GM20000 (cell line): Measurements from ENCODE around the gene ERCC2.

Experiments used
- DNase-seq: peaks from one replicate; pipeline ENCODE4 v3.0.0; 2012; ENCODE audit warnings: low spot score
- TF ChIP-seq, protein P1 (sequence below): IDR thresholded peaks from 2 replicates; pipeline ENCODE4 v1.5.1; 2012; ENCODE audit warnings: mild to moderate bottlenecking, control low read depth; ENCODE audit errors: extremely low read depth, missing control alignments

ERCC2 gene

GRCh38 chr19:45361608-45362007 is 8.8 kb downstream of the ERCC2 start:
- TF ChIP-seq, protein P1, sequence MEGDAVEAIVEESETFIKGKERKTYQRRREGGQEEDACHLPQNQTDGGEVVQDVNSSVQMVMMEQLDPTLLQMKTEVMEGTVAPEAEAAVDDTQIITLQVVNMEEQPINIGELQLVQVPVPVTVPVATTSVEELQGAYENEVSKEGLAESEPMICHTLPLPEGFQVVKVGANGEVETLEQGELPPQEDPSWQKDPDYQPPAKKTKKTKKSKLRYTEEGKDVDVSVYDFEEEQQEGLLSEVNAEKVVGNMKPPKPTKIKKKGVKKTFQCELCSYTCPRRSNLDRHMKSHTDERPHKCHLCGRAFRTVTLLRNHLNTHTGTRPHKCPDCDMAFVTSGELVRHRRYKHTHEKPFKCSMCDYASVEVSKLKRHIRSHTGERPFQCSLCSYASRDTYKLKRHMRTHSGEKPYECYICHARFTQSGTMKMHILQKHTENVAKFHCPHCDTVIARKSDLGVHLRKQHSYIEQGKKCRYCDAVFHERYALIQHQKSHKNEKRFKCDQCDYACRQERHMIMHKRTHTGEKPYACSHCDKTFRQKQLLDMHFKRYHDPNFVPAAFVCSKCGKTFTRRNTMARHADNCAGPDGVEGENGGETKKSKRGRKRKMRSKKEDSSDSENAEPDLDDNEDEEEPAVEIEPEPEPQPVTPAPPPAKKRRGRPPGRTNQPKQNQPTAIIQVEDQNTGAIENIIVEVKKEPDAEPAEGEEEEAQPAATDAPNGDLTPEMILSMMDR: no peak
- DNase-seq: no peak

- TF ChIP-seq, protein P1: no peak
- DNase-seq: no peak
Observed at GRCh38 chr19:45358213-45358792, 12.1 kb downstream of the ERCC2 start.

DNA sequence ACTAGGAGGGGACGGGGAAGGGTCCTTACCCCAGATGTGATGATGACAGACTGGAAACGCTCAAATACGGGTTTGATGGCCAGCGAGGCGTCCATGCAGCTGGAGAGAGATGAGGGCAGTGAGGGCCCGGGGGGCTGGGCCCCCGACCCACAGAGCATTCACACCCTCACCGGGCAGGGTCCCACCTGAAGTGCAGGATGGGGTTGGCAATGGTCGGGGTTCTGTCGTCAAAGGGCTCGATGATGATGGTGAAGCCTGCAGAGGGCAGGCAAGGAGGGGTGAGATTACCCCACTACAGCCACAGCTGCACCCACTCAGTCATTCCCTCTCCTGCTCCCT is 13.0 kb downstream of the ERCC2 start:
- DNase-seq: no peak
- TF ChIP-seq, protein P1: no peak

DNA sequence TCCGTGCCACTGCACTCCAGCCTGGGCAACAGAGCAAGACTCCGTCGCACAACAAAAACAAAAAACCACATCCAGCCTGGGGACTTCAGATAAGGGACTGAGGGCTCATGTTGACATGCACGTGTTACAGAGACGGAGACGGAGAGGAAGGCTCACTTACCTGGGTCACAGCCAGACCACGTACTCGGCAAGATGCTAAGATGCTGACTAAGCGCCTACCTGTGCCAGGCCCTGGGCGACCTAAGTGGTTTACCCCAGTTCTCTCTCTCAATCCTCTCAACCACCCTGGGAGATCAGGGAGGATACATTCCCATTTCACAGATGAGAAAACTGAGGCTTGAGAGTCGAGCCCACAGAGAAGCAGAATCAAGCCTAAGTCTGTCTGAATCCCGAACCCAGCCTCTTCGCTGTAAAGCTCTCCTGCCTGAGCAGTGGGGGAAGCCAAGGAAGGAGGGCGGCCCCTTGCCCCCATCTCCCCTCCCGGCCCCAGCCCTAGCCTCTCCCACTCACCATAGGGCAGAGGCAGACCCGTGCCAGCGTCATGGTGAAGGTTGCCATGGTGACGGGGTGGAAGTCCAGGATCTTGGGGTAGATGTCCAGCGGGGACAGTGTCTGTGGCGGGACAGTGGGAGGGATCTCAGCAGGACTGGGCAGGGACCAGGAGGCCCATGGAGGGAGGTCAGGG is 13.5 kb downstream of the ERCC2 start:
- TF ChIP-seq, protein P1: no peak
- no peak for DNase-seq

DNA sequence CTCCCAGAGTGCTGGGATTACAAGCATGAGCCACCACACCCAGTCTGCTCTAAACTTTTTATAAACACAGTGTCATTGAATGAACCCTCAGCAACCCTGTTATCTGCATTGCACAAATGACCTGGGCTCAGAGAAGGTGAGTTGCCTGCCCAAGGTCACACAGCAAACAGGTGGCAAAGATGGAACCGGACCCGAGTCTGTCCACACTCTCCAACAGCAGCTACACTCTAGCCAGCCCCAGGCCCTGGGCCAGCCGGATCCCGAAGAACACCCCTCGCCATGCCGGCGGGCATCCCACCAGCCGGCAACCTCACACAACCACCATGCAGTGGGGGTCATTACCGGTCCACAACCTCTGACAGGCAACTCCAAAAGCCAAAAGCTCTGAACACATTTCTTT is 14.5 kb downstream of the ERCC2 start:
- no peak for DNase-seq
- TF ChIP-seq, protein P1: no peak

DNA sequence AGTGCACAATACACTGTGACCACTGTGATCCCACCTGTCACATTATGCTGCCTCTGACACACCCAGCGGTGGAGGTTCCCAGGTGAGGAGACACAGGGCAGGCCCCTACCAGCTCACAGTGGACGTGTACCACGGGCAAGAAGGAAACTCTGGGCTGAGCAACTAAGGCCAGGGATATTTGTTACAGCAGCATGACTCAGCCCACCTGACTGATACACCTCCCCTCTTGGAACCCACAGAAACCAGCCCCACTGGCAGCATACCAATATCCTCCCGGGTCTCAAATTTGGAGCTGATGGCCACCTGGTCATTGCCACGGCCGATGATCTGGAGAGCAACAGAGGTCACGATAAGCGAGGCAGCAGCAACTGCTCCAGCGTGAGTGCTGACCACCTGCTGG is 15.0 kb downstream of the ERCC2 start:
- TF ChIP-seq, protein P1: no peak
- no peak for DNase-seq

DNA sequence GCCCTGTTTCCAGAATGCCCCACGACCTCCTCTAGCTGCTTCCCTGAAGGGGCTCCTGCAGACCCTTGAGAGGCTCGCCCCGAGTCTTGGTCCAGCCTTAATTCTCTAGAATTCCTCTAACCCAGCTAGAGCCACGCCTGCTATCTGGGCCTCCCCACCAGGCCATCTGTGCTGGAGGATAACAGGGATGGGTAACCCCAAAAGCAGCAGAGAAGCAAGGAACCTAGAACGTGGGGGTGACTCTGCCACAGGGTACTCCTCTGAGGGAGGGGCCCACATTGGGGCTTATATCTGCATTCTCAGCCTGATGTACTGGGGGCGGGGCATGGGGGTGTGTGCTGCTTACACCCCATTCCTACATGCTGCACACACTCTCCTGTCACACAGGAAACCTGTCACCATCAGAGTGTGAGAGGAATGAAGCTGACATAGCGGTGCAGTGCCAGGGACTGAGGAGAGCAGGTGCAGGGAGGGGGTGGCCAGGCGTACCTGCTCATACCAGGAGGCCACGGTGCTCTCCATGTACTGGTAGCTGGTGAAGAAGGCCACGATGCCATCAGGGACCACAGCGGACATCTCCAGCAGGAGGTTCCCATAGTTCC is 16.0 kb downstream of the ERCC2 start:
- TF ChIP-seq, protein P1: no peak
- no peak for DNase-seq
